Natural killer cell (primary cell): ENCODE measurements around the gene AKAP6. TPM values are rescaled to one million over a fixed set of nuclear protein-coding genes. Genes with fewer than 3 reads are reported as not detected.

Experiments used
- ATAC-seq, 3 donors: fragments of 150-1000 bp in 2 of 3; fragments of 200-7000 bp in 1 of 3; cut with Tn5 transposase; 1 replicate in 1 of 3; 2 replicates in 2 of 3; pipeline ENCODE4 v1.10.0; 2021; ENCODE audit warnings: mild to moderate bottlenecking in 2 of 3, moderate library complexity in 2 of 3
- DNase-seq, 2 donors: peaks; one replicate each; pipeline versions ENCODE4 v3.0.0 to v3.0.0-alpha.2; 2013 to 2021; ENCODE audit warnings: mixed read lengths in 1 of 2
- H3K27ac ChIP-seq: one replicate; pipeline ENCODE4 v1.5.1; 2013; ENCODE audit warnings: mild to moderate bottlenecking, low read length
- H3K27me3 ChIP-seq: one replicate; pipeline ENCODE4 v1.6.1; 2013; ENCODE audit warnings: low read length; ENCODE audit not compliant: control insufficient read depth, insufficient read depth
- H3K36me3 ChIP-seq: one replicate; pipeline ENCODE4 v1.6.1; 2013; ENCODE audit warnings: low read length; ENCODE audit not compliant: control insufficient read depth, insufficient read depth
- H3K4me1 ChIP-seq: one replicate; pipeline ENCODE4 v1.6.1; 2013; ENCODE audit warnings: low read length; ENCODE audit not compliant: control insufficient read depth, insufficient read depth
- H3K4me3 ChIP-seq: one replicate; pipeline ENCODE4 v1.5.1; 2013; ENCODE audit warnings: low read length
- H3K9me3 ChIP-seq: one replicate; pipeline ENCODE4 v1.6.1; 2013; ENCODE audit warnings: low read length; ENCODE audit not compliant: control insufficient read depth, insufficient read depth
- H3K27ac Mint-ChIP-seq, 2 donors: one replicate each; pipeline ENCODE4 v1.8.0; 2022; ENCODE audit warnings: mild to moderate bottlenecking in 2 of 2, mixed read lengths in 2 of 2, moderate library complexity in 1 of 2
- H3K27me3 Mint-ChIP-seq, 2 donors: one replicate each; pipeline ENCODE4 v1.8.0; 2022; ENCODE audit warnings: low read depth in 2 of 2, mixed read lengths in 2 of 2
- H3K36me3 Mint-ChIP-seq: one replicate; pipeline ENCODE4 v1.8.0; 2022; ENCODE audit warnings: mixed read lengths
- H3K4me1 Mint-ChIP-seq, 2 donors: one replicate each; pipeline ENCODE4 v1.8.0; 2022; ENCODE audit warnings: mixed read lengths in 2 of 2
- H3K4me3 Mint-ChIP-seq: one replicate; pipeline ENCODE4 v1.8.0; 2022; ENCODE audit warnings: mild to moderate bottlenecking, moderate library complexity, mixed read lengths
- H3K9me3 Mint-ChIP-seq, 2 donors: one replicate each; pipeline ENCODE4 v1.8.0; 2022; ENCODE audit warnings: mixed read lengths in 2 of 2
- CTCF ChIP-seq: fragments of 200-600 bp; IDR thresholded peaks from one replicate; pipeline ENCODE4 v1.8.0; 2022; ENCODE audit warnings: antibody characterized with exemption
- WGBS: methylation state at CpG from one replicate; pipeline ENCODE4 v1.1.7; 2013; ENCODE audit warnings: missing lambda C conversion rate; ENCODE audit not compliant: insufficient coverage; 5-methylcytosine and 5-hydroxymethylcytosine counted together
- intact Hi-C: fragments of 100-400 bp; cut with micrococcal nuclease; formaldehyde crosslinking; loops from one replicate; pipeline ENCODE4 v1.14.2; 2022
- total RNA-seq, 4 donors: library from RNA; stranded (reverse); fragments of 120-200 nt in 1 of 4; gene quantifications; one replicate each; pipeline versions ENCODE4 v1.2.3 to v1.2.4, GENCODE V29; 2013 to 2022

AKAP6 gene
- total RNA-seq, 3 donors from 2014 or later (not counting 1 experiment from before 2014, with no cell fraction given): 0.21 to 1.3 (median 0.80) TPM

GRCh38 chr14:32396885-32397284 is 67.8 kb downstream of the AKAP6 start:
- Mint-ChIP-seq H3K9me3 (peaks cover 2% of the 10 kb centered on the region in 2 donors), H3K4me3 (no peak overlapping the region), H3K36me3 (no peaks in the 10 kb centered on the region), H3K4me1 (no peaks in the 10 kb centered on the region), H3K27ac (no peak overlapping the region), H3K27me3 (no peaks in the 10 kb centered on the region)
- no peaks in the 10 kb centered on the region for H3K9me3 ChIP-seq
- no peak overlapping the region for H3K4me3 ChIP-seq
- intact Hi-C loops: no loop called here
- ATAC-seq (no peak), DNase-seq (no peak)
- no peaks in the 10 kb centered on the region for H3K36me3 ChIP-seq
- no peak overlapping the region for H3K27ac ChIP-seq
- H3K4me1 ChIP-seq: no peaks in the 10 kb centered on the region
- no peaks in the 10 kb centered on the region for H3K27me3 ChIP-seq
- no peak for TF ChIP-seq CTCF

- ATAC-seq (no peak), DNase-seq (no peak)
- Mint-ChIP-seq H3K27ac (no peak overlapping the region), H3K27me3 (no peaks in the 10 kb centered on the region), H3K4me3 (no peak overlapping the region), H3K9me3 (peaks cover 0 to 2% of the 10 kb centered on the region in 2 donors), H3K4me1 (no peaks in the 10 kb centered on the region), H3K36me3 (no peaks in the 10 kb centered on the region)
- Histone ChIP-seq H3K9me3 (no peaks in the 10 kb centered on the region), H3K4me3 (no peak overlapping the region), H3K36me3 (no peaks in the 10 kb centered on the region), H3K27me3 (no peaks in the 10 kb centered on the region), H3K4me1 (no peaks in the 10 kb centered on the region), H3K27ac (no peak overlapping the region)
- intact Hi-C loops: no loop called here
- no peak for TF ChIP-seq CTCF
These were observed 69.0 kb downstream of the AKAP6 start for GRCh38 chr14:32397861-32398640.

GRCh38 chr14:32399920-32400319 is 70.8 kb downstream of the AKAP6 start:
- intact Hi-C loops: no loop called here
- no peak overlapping the region for H3K27ac Mint-ChIP-seq
- H3K27me3 ChIP-seq: no peaks in the 10 kb centered on the region
- WGBS: 100% methylated on average over 1 of the region's 1 CpG
- H3K27me3 Mint-ChIP-seq: no peaks in the 10 kb centered on the region
- H3K4me3 Mint-ChIP-seq: no peak overlapping the region
- no peak for ATAC-seq
- H3K9me3 ChIP-seq: no peaks in the 10 kb centered on the region
- H3K27ac ChIP-seq: no peak overlapping the region
- H3K4me3 ChIP-seq: no peak overlapping the region
- TF ChIP-seq CTCF: no peak
- DNase-seq: no peak
- no peaks in the 10 kb centered on the region for H3K36me3 ChIP-seq
- no peaks in the 10 kb centered on the region for H3K4me1 Mint-ChIP-seq
- no peaks in the 10 kb centered on the region for H3K36me3 Mint-ChIP-seq
- no peaks in the 10 kb centered on the region for H3K4me1 ChIP-seq
- peaks cover 0 to 2% of the 10 kb centered on the region in 2 donors for H3K9me3 Mint-ChIP-seq

- DNase-seq: no peak
- Mint-ChIP-seq H3K27ac (no peak overlapping the region), H3K27me3 (no peaks in the 10 kb centered on the region), H3K4me3 (no peak overlapping the region), H3K9me3 (peaks cover 0 to 5% of the 10 kb centered on the region in 2 donors), H3K4me1 (no peaks in the 10 kb centered on the region), H3K36me3 (no peaks in the 10 kb centered on the region)
- TF ChIP-seq CTCF: no peak
- Histone ChIP-seq H3K9me3 (no peaks in the 10 kb centered on the region), H3K36me3 (no peaks in the 10 kb centered on the region), H3K27ac (no peak overlapping the region), H3K4me1 (no peaks in the 10 kb centered on the region), H3K27me3 (no peaks in the 10 kb centered on the region), H3K4me3 (no peak overlapping the region)
- intact Hi-C loops: no loop called here
- no peak for ATAC-seq
- WGBS: no CpG with 5 or more reads among the region's 1 CpG
These were observed 71.4 kb downstream of the AKAP6 start for GRCh38 chr14:32400480-32400879.
